H1 (cell line): Measurements from ENCODE around the gene MTHFD1. TPM values are rescaled to one million over a fixed set of nuclear protein-coding genes. Genes with fewer than 3 reads are reported as not detected.

Experiments used
- CTCF ChIA-PET: fragments of 300-600 bp; sonication (Branson Sonifier 250); formaldehyde crosslinking; loops from one replicate; lab custom pipeline; 2021; ENCODE audit not compliant: partially characterized antibody; lab: Charles Lee
- POLR2A ChIA-PET: fragments of 300-600 bp; sonication (Branson Sonifier 250); formaldehyde crosslinking; loops from one replicate; lab custom pipeline; 2021; ENCODE audit warnings: inconsistent platforms; ENCODE audit not compliant: partially characterized antibody; lab: Charles Lee
- DNase-seq, 2 experiments: peaks; one replicate each; pipeline versions ENCODE4 v3.0.0 to v3.0.0-alpha.2; 2010 to 2022; ENCODE audit warnings: low spot score in 2 of 2, low read depth in 1 of 2, mixed read lengths in 1 of 2
- FAIRE-seq: peaks from 2 replicates; lab custom pipeline; 2011; peaks lifted over from hg19 to GRCh38; lab: Jason Lieb, UNC
- H2AFZ ChIP-seq: 2 replicates; pipeline ENCODE4 v1.8.1; 2012; ENCODE audit warnings: low read length, inconsistent platforms
- H2AK5ac ChIP-seq: 2 replicates; pipeline ENCODE4 v1.6.1; 2013; ENCODE audit warnings: low read depth, low read length
- H2BK120ac ChIP-seq: replicated peaks from 2 replicates; pipeline ENCODE3; 2013; ENCODE audit warnings: low read depth, low read length, inconsistent platforms
- H2BK12ac ChIP-seq: 2 replicates; pipeline ENCODE4 v1.6.1; 2013; ENCODE audit warnings: low read depth, low read length
- H2BK15ac ChIP-seq: 2 replicates; pipeline ENCODE4 v1.6.1; 2013; ENCODE audit warnings: low read length
- H2BK20ac ChIP-seq: 2 replicates; pipeline ENCODE4 v1.6.1; 2013; ENCODE audit warnings: low read length
- H2BK5ac ChIP-seq: 2 replicates; pipeline ENCODE4 v1.6.1; 2013; ENCODE audit warnings: low read depth, low read length
- H3K14ac ChIP-seq: 2 replicates; pipeline ENCODE4 v1.6.1; 2013; ENCODE audit warnings: inconsistent platforms; ENCODE audit not compliant: insufficient read length
- H3K18ac ChIP-seq: 2 replicates; pipeline ENCODE4 v1.6.1; 2013; ENCODE audit warnings: low read length; ENCODE audit errors: extremely low read depth
- H3K23ac ChIP-seq: 2 replicates; pipeline ENCODE4 v1.6.1; 2013; ENCODE audit warnings: inconsistent platforms; ENCODE audit not compliant: insufficient read length
- H3K23me2 ChIP-seq: 2 replicates; pipeline ENCODE4 v1.6.1; 2013; ENCODE audit warnings: low read depth, low read length
- H3K27ac ChIP-seq: 2 replicates; pipeline ENCODE4 v1.6.1; 2011; ENCODE audit warnings: low read depth, low read length, inconsistent platforms
- H3K27me3 ChIP-seq, 4 experiments: replicated peaks in 1 of 4; 1 replicate in 1 of 4; 2 replicates in 3 of 4; pipeline versions ENCODE4 v1.6.1 to v1.8.1; 2011 to 2013; ENCODE audit warnings: low read length in 3 of 4, mild to moderate bottlenecking in 3 of 4, inconsistent platforms in 2 of 4, mixed read lengths in 2 of 4, moderate library complexity in 1 of 4; ENCODE audit not compliant: control insufficient read depth in 3 of 4, insufficient read depth in 3 of 4; ENCODE audit errors: extremely low read depth in 1 of 4
- H3K36me3 ChIP-seq, 4 experiments: 2 replicates each; pipeline versions ENCODE4 v1.6.1 to v1.8.1; 2011 to 2013; ENCODE audit warnings: mild to moderate bottlenecking in 4 of 4, low read length in 3 of 4, moderate library complexity in 2 of 4, control low read depth in 1 of 4, inconsistent platforms in 1 of 4; ENCODE audit not compliant: insufficient read depth in 4 of 4, control insufficient read depth in 2 of 4
- H3K4ac ChIP-seq: replicated peaks from 2 replicates; pipeline ENCODE3; 2013; ENCODE audit warnings: low read length, low read depth, mixed read lengths, inconsistent platforms; ENCODE audit not compliant: insufficient read length
- H3K4me1 ChIP-seq, 4 experiments: replicated peaks in 1 of 4; 1 replicate in 1 of 4; 2 replicates in 3 of 4; pipeline versions ENCODE4 v1.6.1 to v1.8.1; 2011 to 2013; ENCODE audit warnings: low read length in 3 of 4, inconsistent platforms in 2 of 4, mixed read lengths in 1 of 4; ENCODE audit not compliant: insufficient read depth in 4 of 4, control insufficient read depth in 3 of 4
- H3K4me2 ChIP-seq, 2 experiments: 2 replicates each; pipeline versions ENCODE4 v1.6.1 to v1.8.1; 2011 to 2013; ENCODE audit warnings: low read depth in 2 of 2, low read length in 2 of 2, control low read depth in 1 of 2, inconsistent platforms in 1 of 2, mild to moderate bottlenecking in 1 of 2; ENCODE audit not compliant: insufficient read depth in 1 of 2
- H3K4me3 ChIP-seq, 4 experiments: fragments of 200-600, 300-600 bp in 1 of 4; sonication (generic), shearing (Covaris generic), sonication (Bioruptor Twin) in 1 of 4; 2 replicates each; pipeline versions ENCODE4 v1.5.1 to v1.8.1; 2011 to 2016; ENCODE audit warnings: low read length in 4 of 4, low read depth in 3 of 4, control low read depth in 2 of 4, inconsistent platforms in 2 of 4, mild to moderate bottlenecking in 2 of 4, mixed read lengths in 1 of 4, moderate library complexity in 1 of 4; ENCODE audit not compliant: insufficient read depth in 2 of 4; ENCODE audit errors: extremely low read depth in 1 of 4
- H3K56ac ChIP-seq: replicated peaks from 2 replicates; pipeline ENCODE3; 2013; ENCODE audit warnings: low read depth, mild to moderate bottlenecking, mixed read lengths, low read length, inconsistent platforms; ENCODE audit not compliant: insufficient read length
- H3K79me1 ChIP-seq: 2 replicates; pipeline ENCODE4 v1.6.1; 2013; ENCODE audit warnings: low read depth, low read length, control low read depth
- H3K79me2 ChIP-seq, 2 experiments: 2 replicates each; pipeline versions ENCODE4 v1.6.1 to v1.8.1; 2012 to 2013; ENCODE audit warnings: low read length in 2 of 2, mild to moderate bottlenecking in 2 of 2, inconsistent platforms in 1 of 2; ENCODE audit not compliant: insufficient read depth in 2 of 2, control insufficient read depth in 1 of 2
- H3K9ac ChIP-seq, 4 experiments: replicated peaks in 1 of 4; 1 replicate in 1 of 4; 2 replicates in 3 of 4; pipeline versions ENCODE4 v1.6.1 to v1.8.1; 2011 to 2013; ENCODE audit warnings: low read depth in 3 of 4, low read length in 3 of 4, control low read depth in 2 of 4, mild to moderate bottlenecking in 2 of 4, moderate library complexity in 2 of 4, inconsistent platforms in 1 of 4; ENCODE audit errors: extremely low read depth in 1 of 4
- H3K9me3 ChIP-seq, 2 experiments: 2 replicates each; pipeline versions ENCODE4 v1.6.1 to v1.8.1; 2012 to 2013; ENCODE audit warnings: mild to moderate bottlenecking in 2 of 2, moderate library complexity in 2 of 2, control low read depth in 1 of 2, inconsistent platforms in 1 of 2, low read depth in 1 of 2, low read length in 1 of 2, mixed read lengths in 1 of 2; ENCODE audit not compliant: insufficient read depth in 2 of 2
- H4K20me1 ChIP-seq, 2 experiments: replicated peaks in 1 of 2; 2 replicates each; pipeline versions ENCODE3 to v1.8.1; 2011 to 2013; ENCODE audit warnings: inconsistent platforms in 2 of 2, low read length in 2 of 2, mild to moderate bottlenecking in 1 of 2; ENCODE audit not compliant: insufficient read depth in 2 of 2, control insufficient read depth in 1 of 2
- H4K5ac ChIP-seq: 2 replicates; pipeline ENCODE4 v1.6.1; 2013; ENCODE audit warnings: low read length, low read depth, mixed read lengths, inconsistent platforms; ENCODE audit not compliant: insufficient read length
- H4K8ac ChIP-seq: 2 replicates; pipeline ENCODE4 v1.8.0; 2013; ENCODE audit warnings: mild to moderate bottlenecking, moderate library complexity, low read length, inconsistent platforms; ENCODE audit not compliant: insufficient read depth; ENCODE audit errors: extremely low read depth
- H4K91ac ChIP-seq: replicated peaks from 2 replicates; pipeline ENCODE3; 2013; ENCODE audit warnings: low read length, mixed read lengths, inconsistent platforms; ENCODE audit not compliant: insufficient read length
- GTF2F1 ChIP-seq: IDR thresholded peaks from 2 replicates; pipeline ENCODE4 v1.6.1; 2012; ENCODE audit warnings: low read depth, low read length, improper control_type of control experiment, borderline replicate concordance
- KDM1A ChIP-seq: fragments of 200-600, 300-600 bp; sonication (generic); IDR thresholded peaks from 2 replicates; pipeline ENCODE4 v1.7.1; 2016; ENCODE audit warnings: mild to moderate bottlenecking, low read length, borderline replicate concordance
- POLR2A ChIP-seq, 2 experiments: IDR thresholded peaks; 1 replicate in 1 of 2; 2 replicates in 1 of 2; pipeline ENCODE4 v1.6.1; 2011; ENCODE audit warnings: low read depth in 2 of 2, low read length in 2 of 2, mild to moderate bottlenecking in 2 of 2; ENCODE audit errors: control extremely low read depth in 1 of 2
- TEAD4 ChIP-seq: IDR thresholded peaks from 2 replicates; pipeline ENCODE4 v1.6.1; 2012; ENCODE audit warnings: low read depth, low read length, inconsistent platforms, mixed read lengths
- YY1 ChIP-seq: IDR thresholded peaks from 2 replicates; pipeline ENCODE4 v1.6.1; 2011; ENCODE audit warnings: low read depth, mild to moderate bottlenecking, low read length
- WGBS, 2 experiments: shearing (Covaris generic) in 1 of 2; methylation state at CpG; one replicate each; pipeline versions ENCODE4 v1.1.6 to v1.1.7; 2013 to 2015; ENCODE audit warnings: low lambda C conversion rate in 2 of 2, mixed read lengths in 2 of 2, inconsistent platforms in 1 of 2, low coverage in 1 of 2, missing lambda C conversion rate in 1 of 2; ENCODE audit not compliant: insufficient replicate concordance in 2 of 2, insufficient coverage in 1 of 2, insufficient read length in 1 of 2; ENCODE audit errors: extremely low coverage in 1 of 2, missing lambda C conversion rate in 1 of 2; 5-methylcytosine and 5-hydroxymethylcytosine counted together
- polyA plus RNA-seq, 7 experiments: library from polyadenylated mRNA; depleted of rRNA in 3 of 7; stranded (reverse) in 5 of 7; unstranded in 2 of 7; fragments of >200 nt in 5 of 7; fragments of 200-250 nt in 2 of 7; gene quantifications; 1 replicate in 5 of 7; 2 replicates in 1 of 7; 4 replicates in 1 of 7; pipeline versions ENCODE4 v1.2.1 to v1.2.3, GENCODE V29; 2011 to 2013; ENCODE audit warnings: missing spikeins in 2 of 7, mixed read lengths in 2 of 7
- total RNA-seq: library from RNA; stranded (reverse); fragmentation: NEBNext Ultra II Directional; extraction: Animal tissue kit (Norgen Biotek cat#: 25700); gene quantifications from 2 replicates; pipeline ENCODE4 v1.2.1, GENCODE V29; 2021

The MTHFD1 gene
- total and polyA plus RNA-seq, 2 of the 8 experiments (the other 6 are each of a cell fraction or from before 2014, with no cell fraction given) = 79.7 to 332 TPM

DNA sequence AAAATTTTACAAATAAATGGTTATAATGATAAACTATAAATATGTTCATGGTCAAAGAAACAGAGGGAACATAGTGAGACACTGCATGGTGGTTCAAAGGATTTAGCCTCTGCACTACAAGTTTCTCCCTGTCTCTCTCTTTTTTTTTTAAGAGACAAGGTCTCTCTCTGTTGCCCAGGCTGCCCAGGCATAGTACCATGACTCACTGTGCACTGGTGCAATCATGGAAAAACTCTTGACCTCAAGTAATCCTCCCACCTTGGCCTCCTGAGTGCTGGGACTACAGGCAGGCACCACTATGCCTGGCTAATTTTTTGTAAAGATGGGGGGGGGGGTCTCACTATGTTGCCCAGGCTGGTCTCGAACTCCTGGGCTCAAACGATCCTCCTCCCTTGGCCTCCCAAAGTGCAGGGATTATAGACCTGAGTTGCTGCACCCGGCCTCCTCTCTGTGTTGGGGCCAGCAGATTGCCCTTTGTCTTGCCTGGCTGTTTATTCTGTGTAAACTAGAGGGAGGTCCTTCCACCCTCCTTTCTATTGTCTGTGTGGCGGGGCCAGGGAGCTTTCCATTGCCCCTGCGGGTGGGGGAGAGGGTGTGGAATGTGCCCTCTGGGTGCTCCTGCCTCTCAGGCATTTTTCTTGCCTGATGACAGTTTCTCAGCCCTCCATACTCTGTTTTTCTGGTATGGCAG is 22.1 kb downstream of the MTHFD1 start:
- Histone ChIP-seq H3K18ac (no peak overlapping the region; the same call in 1 of the 2 replicates), H2BK12ac (no peak overlapping the region), H4K20me1 (peaks cover 0 to 3% of the 10 kb centered on the region in 2 experiments), H2BK20ac (no peak overlapping the region), H2AK5ac (no peak overlapping the region), H2BK120ac (no peak overlapping the region), H3K79me1 (peaks cover 4% of the 10 kb centered on the region; the same call in 1 of the 2 replicates), H3K27ac (no peak overlapping the region), H3K4me2 (no peak overlapping the region), H2BK5ac (no peak overlapping the region), H3K23me2 (no peaks in the 10 kb centered on the region), H3K9ac (no peak overlapping the region), H3K4me1 (peaks cover 0 to 3% (median 0%) of the 10 kb centered on the region in 4 experiments; a peak in 2 of 7 replicates), H2BK15ac (no peak overlapping the region), H3K4me3 (no peak overlapping the region), H2AFZ (no peak overlapping the region), H3K36me3 (peaks cover 4 to 48% (median 23%) of the 10 kb centered on the region in 4 experiments; a peak in 6 of 8 replicates), H3K14ac (no peak overlapping the region), H3K4ac (no peak overlapping the region), H3K27me3 (no peaks in the 10 kb centered on the region), H4K91ac (no peak overlapping the region), H3K79me2 (peaks cover 0 to 43% of the 10 kb centered on the region in 2 experiments; a peak in 3 of 4 replicates), H4K5ac (no peak overlapping the region), H3K23ac (no peak overlapping the region), H3K9me3 (no peaks in the 10 kb centered on the region), H3K56ac (no peak overlapping the region), H4K8ac (no peak overlapping the region)
- ChIA-PET POLR2A (interaction anchor here (0.6 to 1.8 kb wide), 4 partner anchors 8 to 75 kb away, joined by 3 to 6 read pairs (median 4); no protein-coding TSS in a partner anchor), CTCF (interaction anchor here (0.6 to 1.5 kb wide), 5 partner anchors 14 to 62 kb away, joined by 3 to 5 read pairs (median 3); no protein-coding TSS in a partner anchor)
- peak; percentile 94; the same call in 1 of the 2 replicates for TF ChIP-seq KDM1A
- TF ChIP-seq TEAD4 = no peak
- TF ChIP-seq POLR2A (IDR thresholded peaks at IDR 0.05; ENCODE audit: control extremely low read depth in 1 of 2, low read depth in 2 of 2, low read length in 2 of 2) = no peak
- no peak for TF ChIP-seq YY1
- no peak for TF ChIP-seq GTF2F1
- no peak for DNase-seq
- WGBS, 2 experiments = 85% methylated on average over 5 of the region's 5 CpGs; no CpG with 5 or more reads in 1 of the 2 experiments
- no peak for FAIRE-seq
